ENCODE results near the gene ZNRF2. TPM values are rescaled to one million over a fixed set of nuclear protein-coding genes. Genes with fewer than 3 reads are reported as not detected.

ZNRF2 gene
- total and polyA plus RNA-seq, 2 of the 13 experiments (the other 11 are each of a cell fraction or from before 2014, with no cell fraction given), result 3.5 to 7.7 TPM

DNA sequence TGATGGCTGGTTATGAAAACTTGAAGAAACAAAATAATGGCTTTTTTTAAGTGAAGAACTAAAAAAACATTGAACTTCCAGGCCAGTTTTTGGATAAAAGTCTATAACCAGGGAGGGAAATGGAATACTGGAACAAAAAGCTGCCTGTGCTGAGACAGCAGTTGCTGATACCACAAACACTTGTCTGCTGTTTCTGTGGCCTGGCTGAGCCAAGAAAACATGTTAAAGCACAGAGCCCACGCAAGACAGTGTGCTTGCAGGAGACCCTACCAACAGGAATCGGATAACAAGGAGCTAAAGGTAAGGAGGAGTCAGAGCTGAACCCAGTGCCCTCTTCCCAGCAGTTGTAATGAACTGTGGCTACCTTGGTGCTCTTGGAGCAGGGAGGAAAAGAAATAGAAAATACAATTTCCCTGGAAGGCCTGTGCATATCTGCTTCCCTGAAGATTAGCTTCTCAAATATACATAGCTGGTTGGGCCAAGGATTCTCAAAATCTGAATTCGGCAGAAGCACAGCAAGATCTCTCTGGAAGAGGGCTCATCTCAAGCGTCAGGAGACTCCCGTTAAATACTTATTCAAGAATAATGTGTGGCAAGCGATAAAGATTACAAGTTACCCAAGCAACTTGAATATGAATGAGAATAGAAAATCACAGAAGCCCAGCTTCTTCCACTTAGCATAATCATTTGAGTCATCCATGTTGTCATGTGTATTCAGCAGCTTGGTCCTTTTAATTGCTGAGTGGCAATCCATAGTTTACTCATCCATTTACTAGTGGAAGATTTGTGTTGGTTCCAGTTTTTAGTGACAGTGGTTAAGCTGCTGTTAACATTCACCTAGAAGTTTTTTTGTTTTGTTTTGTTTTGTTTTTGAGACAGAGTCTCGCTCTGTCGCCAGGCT lies 106.6 kb downstream of the ZNRF2 start:
- 92% methylated on average over 8 of the region's 8 CpGs for WGBS (ENCODE audit: low lambda C conversion rate)
- BruUV-seq (replicated peaks), result no TSS peak
- in situ Hi-C loops (cut with HindIII; ENCODE audit: extremely low pct_ligation_motif_present, low pct_unique_long_range_greater_than_20kb), result no loop called here
- FAIRE-seq, result no peak
- Histone ChIP-seq H3K9me3 (ENCODE audit: low read length) (no peaks in the 10 kb centered on the region), H3K4me3 (replicated peaks in 1 of 3; ENCODE audit: insufficient read depth in 1 of 3, low read depth in 2 of 3, low read length in 3 of 3) (no peak overlapping the region), H3K36me3 (replicated peaks in 1 of 2; ENCODE audit: control insufficient read depth in 1 of 2, insufficient read depth in 2 of 2, low read length in 2 of 2) (no peaks in the 10 kb centered on the region), H3K27me3 (ENCODE audit: control insufficient read depth in 1 of 2, insufficient read depth in 2 of 2, low read length in 2 of 2) (no peaks in the 10 kb centered on the region), H3K27ac (ENCODE audit: extremely low read length, insufficient read depth, low read length) (no peak overlapping the region), H2AFZ (ENCODE audit: low read length) (no peak overlapping the region), H3K79me2 (ENCODE audit: insufficient read depth, low read length) (no peaks in the 10 kb centered on the region), H4K20me1 (ENCODE audit: insufficient read depth, low read length) (no peaks in the 10 kb centered on the region), H3K4me1 (ENCODE audit: insufficient read depth, low read length) (no peaks in the 10 kb centered on the region), H3K4me2 (ENCODE audit: low read depth, low read length) (no peak overlapping the region), H3K9ac (ENCODE audit: insufficient read depth, low read depth, low read length) (no peak overlapping the region)
- DNase-seq (ENCODE audit: low spot score), result no peak
- no peak for ATAC-seq
- intact Hi-C loops (cut with micrococcal nuclease; ENCODE audit: unreplicated experiment), result no loop called here
- CTCF ChIA-PET (ENCODE audit: low intra/inter-chr PET ratio, low total read pairs), result no interaction called here
- POLR2A ChIA-PET, result no interaction called here
- TF ChIP-seq, protein P1, sequence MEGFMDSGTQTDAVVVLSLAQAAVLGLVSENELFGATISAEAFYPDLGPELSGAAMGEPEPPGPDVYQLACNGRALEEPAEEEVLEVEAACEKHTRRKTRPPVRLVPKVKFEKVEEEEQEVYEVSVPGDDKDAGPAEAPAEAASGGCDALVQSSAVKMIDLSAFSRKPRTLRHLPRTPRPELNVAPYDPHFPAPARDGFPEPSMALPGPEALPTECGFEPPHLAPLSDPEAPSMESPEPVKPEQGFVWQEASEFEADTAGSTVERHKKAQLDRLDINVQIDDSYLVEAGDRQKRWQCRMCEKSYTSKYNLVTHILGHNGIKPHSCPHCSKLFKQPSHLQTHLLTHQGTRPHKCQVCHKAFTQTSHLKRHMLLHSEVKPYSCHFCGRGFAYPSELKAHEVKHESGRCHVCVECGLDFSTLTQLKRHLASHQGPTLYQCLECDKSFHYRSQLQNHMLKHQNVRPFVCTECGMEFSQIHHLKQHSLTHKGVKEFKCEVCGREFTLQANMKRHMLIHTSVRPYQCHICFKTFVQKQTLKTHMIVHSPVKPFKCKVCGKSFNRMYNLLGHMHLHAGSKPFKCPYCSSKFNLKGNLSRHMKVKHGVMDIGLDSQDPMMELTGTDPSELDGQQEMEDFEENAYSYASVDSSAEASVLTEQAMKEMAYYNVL (CRISPR knock-in tag; IDR thresholded peaks at IDR 0.05; ENCODE audit: borderline replicate concordance), result no peak
- no peak for TF ChIP-seq ZSCAN20 (CRISPR knock-in tag; IDR thresholded peaks at IDR 0.05; ENCODE audit: borderline replicate concordance)
- TF ChIP-seq, protein P2, sequence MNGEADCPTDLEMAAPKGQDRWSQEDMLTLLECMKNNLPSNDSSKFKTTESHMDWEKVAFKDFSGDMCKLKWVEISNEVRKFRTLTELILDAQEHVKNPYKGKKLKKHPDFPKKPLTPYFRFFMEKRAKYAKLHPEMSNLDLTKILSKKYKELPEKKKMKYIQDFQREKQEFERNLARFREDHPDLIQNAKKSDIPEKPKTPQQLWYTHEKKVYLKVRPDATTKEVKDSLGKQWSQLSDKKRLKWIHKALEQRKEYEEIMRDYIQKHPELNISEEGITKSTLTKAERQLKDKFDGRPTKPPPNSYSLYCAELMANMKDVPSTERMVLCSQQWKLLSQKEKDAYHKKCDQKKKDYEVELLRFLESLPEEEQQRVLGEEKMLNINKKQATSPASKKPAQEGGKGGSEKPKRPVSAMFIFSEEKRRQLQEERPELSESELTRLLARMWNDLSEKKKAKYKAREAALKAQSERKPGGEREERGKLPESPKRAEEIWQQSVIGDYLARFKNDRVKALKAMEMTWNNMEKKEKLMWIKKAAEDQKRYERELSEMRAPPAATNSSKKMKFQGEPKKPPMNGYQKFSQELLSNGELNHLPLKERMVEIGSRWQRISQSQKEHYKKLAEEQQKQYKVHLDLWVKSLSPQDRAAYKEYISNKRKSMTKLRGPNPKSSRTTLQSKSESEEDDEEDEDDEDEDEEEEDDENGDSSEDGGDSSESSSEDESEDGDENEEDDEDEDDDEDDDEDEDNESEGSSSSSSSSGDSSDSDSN (CRISPR knock-in tag; IDR thresholded peaks at IDR 0.05), result no peak

Measured in HepG2 (cell line).